C1 segment of cervical spinal cord (tissue), 14 donors: Measurements from ENCODE around the gene ADGRD2.
"Not testable (repeated sequence)": the region's sequence is repeated elsewhere in the genome, so short reads cannot be mapped to it uniquely, and the experiment has no call there.

ENCODE experiments used
- DNase-seq, 14 donors: peaks; one replicate each; lab custom pipeline; 2025; lab: John Stamatoyannopoulos, UW

Gene ADGRD2

GRCh38 chr9:124450241-124450924 lies at the start of gene ADGRD2:
ADGRD2 (plus strand) TSS chr9:124450451; CDS start chr9:124451667, 1,216 bp downstream.
- DNase-seq, result no peak

- no peak for DNase-seq
Observed at GRCh38 chr9:124403246-124403645, 47.0 kb upstream of the ADGRD2 start.

GRCh38 chr9:124409410-124409809 lies 40.8 kb upstream of the ADGRD2 start:
- no peak for DNase-seq

GRCh38 chr9:124410321-124410913 lies 39.8 kb upstream of the ADGRD2 start:
- DNase-seq, result no peak

GRCh38 chr9:124411514-124412227 lies 38.6 kb upstream of the ADGRD2 start:
- DNase-seq, result no peak

GRCh38 chr9:124412228-124412575 lies 38.0 kb upstream of the ADGRD2 start:
- no peak for DNase-seq

GRCh38 chr9:124414612-124415011 lies 35.6 kb upstream of the ADGRD2 start:
- no peak for DNase-seq

GRCh38 chr9:124415102-124415851 lies 35.0 kb upstream of the ADGRD2 start, which contains the start of gene PSMB7:
PSMB7 (minus strand) TSS chr9:124415442; CDS start chr9:124415425, 17 bp downstream.
- peak; percentile 53 to 93 (median 88) for DNase-seq

GRCh38 chr9:124415852-124416484 lies 34.3 kb upstream of the ADGRD2 start:
- no peak for DNase-seq

- DNase-seq, result peak in 1 of 14 donors; percentile 12
Observed at GRCh38 chr9:124419832-124420489, 30.3 kb upstream of the ADGRD2 start.

GRCh38 chr9:124420991-124421543 lies 29.2 kb upstream of the ADGRD2 start:
- peak in 2 of 14 donors; percentile 20 to 71 for DNase-seq

GRCh38 chr9:124423155-124423554 lies 27.1 kb upstream of the ADGRD2 start:
- no peak for DNase-seq

GRCh38 chr9:124423591-124423990 lies 26.7 kb upstream of the ADGRD2 start:
- DNase-seq, result no peak

GRCh38 chr9:124425733-124426132 lies 24.5 kb upstream of the ADGRD2 start:
- not testable (repeated sequence) for DNase-seq

- DNase-seq, result no peak
Observed at GRCh38 chr9:124426361-124426760, 23.9 kb upstream of the ADGRD2 start.

- DNase-seq, result no peak
Observed at GRCh38 chr9:124427281-124427680, 23.0 kb upstream of the ADGRD2 start.

GRCh38 chr9:124428751-124429529 lies 21.3 kb upstream of the ADGRD2 start:
- DNase-seq, result peak in 4 of 14 donors; percentile 15 to 95 (median 42)

- no peak for DNase-seq
Observed at GRCh38 chr9:124429530-124429867, 20.8 kb upstream of the ADGRD2 start.

GRCh38 chr9:124436320-124436719 lies 13.9 kb upstream of the ADGRD2 start:
- DNase-seq, result no peak

GRCh38 chr9:124437086-124437485 lies 13.2 kb upstream of the ADGRD2 start:
- DNase-seq, result no peak
